Cardiac fibroblast (primary cell): Measurements from ENCODE around the gene RD3L.

Experiments used
- DNase-seq, 2 donors: peaks; one replicate each; pipeline versions ENCODE4 v3.0.0 to v3.0.0-alpha.2; 2010; ENCODE audit warnings: low read depth in 2 of 2
- H3K4me3 ChIP-seq, 2 donors: replicated peaks in 1 of 2; 1 replicate in 1 of 2; 2 replicates in 1 of 2; pipeline ENCODE4 v1.5.1; 2011; ENCODE audit warnings: low read depth in 2 of 2, low read length in 2 of 2, mild to moderate bottlenecking in 2 of 2, moderate library complexity in 1 of 2
- TF ChIP-seq, protein P1 (sequence below): IDR thresholded peaks from one replicate; pipeline ENCODE4 v1.5.1; 2011; ENCODE audit warnings: low read depth, mild to moderate bottlenecking, low read length, inconsistent platforms

The RD3L gene

DNA sequence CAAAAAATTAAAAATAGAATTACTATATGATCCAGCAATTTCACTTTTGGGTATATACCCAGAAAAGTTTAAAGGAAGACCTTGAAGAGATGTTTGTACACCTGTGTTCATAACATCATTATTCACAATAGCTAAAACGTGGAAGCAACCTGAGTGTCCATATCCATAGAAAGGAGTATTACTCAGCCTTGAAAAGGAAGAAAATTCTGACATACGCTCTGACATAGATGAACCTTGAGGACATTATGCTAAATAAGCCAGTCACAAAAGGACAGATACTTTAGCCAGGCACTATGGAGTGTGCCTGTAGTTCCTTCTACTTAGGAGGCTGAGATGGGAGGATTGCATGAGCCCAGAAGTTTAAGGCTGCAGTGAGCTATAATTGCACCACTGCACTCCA, 6.1 kb upstream of the RD3L start:
- no peak overlapping the region for H3K4me3 ChIP-seq
- TF ChIP-seq, protein P1, sequence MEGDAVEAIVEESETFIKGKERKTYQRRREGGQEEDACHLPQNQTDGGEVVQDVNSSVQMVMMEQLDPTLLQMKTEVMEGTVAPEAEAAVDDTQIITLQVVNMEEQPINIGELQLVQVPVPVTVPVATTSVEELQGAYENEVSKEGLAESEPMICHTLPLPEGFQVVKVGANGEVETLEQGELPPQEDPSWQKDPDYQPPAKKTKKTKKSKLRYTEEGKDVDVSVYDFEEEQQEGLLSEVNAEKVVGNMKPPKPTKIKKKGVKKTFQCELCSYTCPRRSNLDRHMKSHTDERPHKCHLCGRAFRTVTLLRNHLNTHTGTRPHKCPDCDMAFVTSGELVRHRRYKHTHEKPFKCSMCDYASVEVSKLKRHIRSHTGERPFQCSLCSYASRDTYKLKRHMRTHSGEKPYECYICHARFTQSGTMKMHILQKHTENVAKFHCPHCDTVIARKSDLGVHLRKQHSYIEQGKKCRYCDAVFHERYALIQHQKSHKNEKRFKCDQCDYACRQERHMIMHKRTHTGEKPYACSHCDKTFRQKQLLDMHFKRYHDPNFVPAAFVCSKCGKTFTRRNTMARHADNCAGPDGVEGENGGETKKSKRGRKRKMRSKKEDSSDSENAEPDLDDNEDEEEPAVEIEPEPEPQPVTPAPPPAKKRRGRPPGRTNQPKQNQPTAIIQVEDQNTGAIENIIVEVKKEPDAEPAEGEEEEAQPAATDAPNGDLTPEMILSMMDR, result no peak
- no peak for DNase-seq

DNA sequence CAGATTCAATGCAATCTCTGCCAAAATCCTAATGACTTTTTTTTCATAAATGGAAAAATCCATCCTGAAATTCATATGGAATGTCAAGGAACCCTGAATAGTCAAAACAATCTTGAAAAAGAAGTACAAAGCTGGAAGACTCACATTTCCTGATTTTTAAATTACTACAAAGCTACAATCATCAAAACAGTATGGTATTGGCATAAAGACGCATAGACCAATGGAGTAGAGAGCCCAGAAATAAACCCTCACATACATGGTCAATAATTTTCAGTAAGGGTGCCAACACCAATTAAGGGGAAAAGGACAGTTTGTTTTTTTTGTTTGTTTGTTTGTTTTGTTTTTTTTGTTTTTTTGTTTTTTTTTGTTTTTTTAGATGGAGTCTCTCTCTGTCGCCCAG, 4.6 kb upstream of the RD3L start:
- TF ChIP-seq, protein P1, result no peak
- H3K4me3 ChIP-seq, result no peak overlapping the region
- no peak for DNase-seq

DNA sequence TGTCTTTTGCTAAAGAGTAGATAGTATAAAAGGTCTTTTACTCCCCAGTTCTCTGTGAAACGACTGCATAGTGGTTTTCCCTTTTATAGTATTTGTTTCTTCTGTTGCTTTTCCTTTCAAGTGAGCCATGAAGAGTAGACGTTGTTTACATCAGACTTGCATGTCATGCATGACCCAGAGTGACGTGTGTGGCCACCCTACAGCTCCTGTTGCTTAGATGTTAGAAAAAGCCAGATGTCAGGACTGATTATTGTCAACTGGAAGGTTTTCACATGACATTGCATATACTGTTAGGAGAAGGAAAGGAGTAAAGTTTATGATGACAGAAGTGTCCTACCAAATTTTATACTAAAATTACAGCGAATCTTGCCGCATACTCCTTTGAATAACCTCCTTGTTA, 1.3 kb upstream of the RD3L start:
- TF ChIP-seq, protein P1, result no peak
- H3K4me3 ChIP-seq, result no peak overlapping the region
- DNase-seq, result no peak

DNA sequence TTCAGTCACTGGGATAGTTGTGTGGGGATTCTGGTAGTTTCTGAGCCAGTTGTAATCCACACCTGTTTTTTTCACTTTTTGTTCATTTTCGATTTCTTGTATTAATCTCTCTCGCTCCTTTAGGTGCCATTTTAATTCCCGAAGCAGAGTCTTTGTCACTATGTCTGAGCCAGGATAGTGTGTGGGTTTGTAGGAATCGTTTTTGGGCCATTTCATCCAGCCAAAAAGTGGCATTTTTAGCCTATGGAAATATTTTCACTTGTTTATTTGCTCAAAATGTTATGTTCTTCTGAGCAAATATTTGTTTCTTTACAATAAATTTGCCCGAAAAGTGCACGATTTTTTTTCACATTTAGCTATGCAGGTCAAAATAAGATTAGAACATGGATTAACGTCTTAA, 867 bp downstream of the RD3L start:
- no peak for DNase-seq
- TF ChIP-seq, protein P1, result no peak
- H3K4me3 ChIP-seq, result no peak overlapping the region

DNA sequence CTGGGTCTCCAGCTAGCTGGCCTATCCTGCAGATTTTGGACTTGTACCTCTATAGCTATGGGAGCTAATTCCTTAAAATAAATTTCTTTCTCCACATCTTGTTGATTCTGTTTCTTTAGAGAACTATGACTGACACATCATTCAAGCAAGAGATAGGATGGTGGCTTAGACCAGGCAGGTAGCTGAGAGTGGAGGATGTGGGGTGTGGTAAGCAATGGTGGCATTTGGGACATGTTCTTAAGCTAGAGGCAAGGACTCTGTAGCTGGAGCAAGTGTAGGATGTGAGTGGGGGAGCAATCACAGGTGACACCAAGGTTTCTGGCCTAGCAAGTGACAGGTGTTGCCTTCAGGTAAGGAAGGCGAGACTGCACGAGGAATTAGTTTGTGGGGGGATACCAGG, 7.2 kb downstream of the RD3L start:
- no peak for DNase-seq
- TF ChIP-seq, protein P1, result no peak
- no peak overlapping the region for H3K4me3 ChIP-seq

DNA sequence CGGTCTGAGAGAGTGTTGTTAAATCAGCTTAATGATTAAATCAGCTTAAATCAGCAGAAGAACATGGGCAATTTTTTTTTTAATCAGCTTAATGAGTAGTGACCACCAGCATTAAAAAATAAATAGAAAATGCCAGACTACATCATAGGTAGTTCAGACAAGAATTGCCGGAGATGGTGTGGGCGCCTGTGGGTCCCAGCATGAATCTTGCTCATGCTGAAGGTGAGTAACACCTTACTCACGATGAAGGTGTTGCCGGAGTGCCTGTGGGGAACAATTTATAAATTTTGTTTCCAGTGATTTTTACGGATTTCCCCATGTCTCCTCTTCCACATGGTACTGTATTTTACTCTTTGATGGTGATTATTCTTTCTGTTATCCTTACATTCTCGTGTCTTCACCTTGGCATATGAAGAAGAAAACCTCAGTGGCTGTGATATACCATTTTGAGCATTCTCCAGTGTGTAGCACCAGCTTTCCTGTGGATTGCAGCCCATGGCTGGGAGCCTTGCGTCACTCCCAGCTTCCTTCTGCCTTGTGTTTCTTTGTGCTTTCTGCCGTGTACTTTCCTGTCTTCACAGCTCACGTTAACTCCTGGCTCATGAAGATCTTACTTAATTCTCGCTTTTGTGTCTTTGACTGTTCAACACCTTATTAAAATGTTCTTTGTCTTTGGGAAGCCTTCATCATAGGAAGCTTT, 9.4 kb downstream of the RD3L start:
- TF ChIP-seq, protein P1, result no peak
- H3K4me3 ChIP-seq, result no peak overlapping the region
- no peak for DNase-seq

DNA sequence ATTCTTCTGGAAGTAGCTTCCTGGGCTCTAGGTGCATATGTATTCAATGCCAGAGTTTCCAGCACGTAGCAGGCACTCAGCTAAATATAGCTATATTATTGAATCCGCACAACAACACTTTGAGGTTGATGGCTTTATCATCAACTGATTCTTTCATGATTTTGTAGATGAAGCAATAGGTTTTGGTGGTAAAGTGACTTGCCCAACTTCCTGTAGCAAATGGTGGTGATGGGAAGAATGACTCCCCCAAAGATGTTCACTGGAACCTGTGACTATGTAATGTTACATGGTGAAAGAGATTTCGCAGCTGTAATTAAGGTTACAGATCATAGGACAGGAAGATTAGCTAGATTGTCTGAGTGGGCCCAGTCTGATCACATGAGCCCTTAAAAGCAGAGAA, 10.9 kb downstream of the RD3L start:
- TF ChIP-seq, protein P1, result no peak
- no peak for DNase-seq

More for the DNA sequence above, 10.9 kb downstream of the RD3L start:
- H3K4me3 ChIP-seq, result no peak overlapping the region
